ENCODE data around the gene PQBP1.

GRCh38 chrX:48948589-48948988, 50.9 kb downstream of the PQBP1 start:
- TF ChIP-seq, protein P1, sequence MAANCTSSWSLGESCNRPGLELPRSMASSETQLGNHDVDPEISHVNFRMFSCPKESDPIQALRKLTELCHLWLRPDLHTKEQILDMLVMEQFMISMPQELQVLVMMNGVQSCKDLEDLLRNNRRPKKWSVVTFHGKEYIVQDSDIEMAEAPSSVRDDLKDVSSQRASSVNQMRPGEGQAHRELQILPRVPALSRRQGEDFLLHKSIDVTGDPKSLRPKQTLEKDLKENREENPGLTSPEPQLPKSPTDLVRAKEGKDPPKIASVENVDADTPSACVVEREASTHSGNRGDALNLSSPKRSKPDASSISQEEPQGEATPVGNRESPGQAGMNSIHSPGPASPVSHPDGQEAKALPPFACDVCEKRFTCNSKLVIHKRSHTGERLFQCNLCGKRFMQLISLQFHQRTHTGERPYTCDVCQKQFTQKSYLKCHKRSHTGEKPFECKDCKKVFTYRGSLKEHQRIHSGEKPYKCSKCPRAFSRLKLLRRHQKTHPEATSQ (tag by site-specific recombination; IDR thresholded peaks at IDR 0.05): no peak
- no peak for TF ChIP-seq EGR2 (tag by site-specific recombination; IDR thresholded peaks at IDR 0.05; ENCODE audit: low read depth)
- TF ChIP-seq CTCF (tag by site-specific recombination; IDR thresholded peaks at IDR 0.05): no peak
- TF ChIP-seq OSR2 (tag by site-specific recombination; IDR thresholded peaks at IDR 0.05): no peak
- TF ChIP-seq, protein P2, sequence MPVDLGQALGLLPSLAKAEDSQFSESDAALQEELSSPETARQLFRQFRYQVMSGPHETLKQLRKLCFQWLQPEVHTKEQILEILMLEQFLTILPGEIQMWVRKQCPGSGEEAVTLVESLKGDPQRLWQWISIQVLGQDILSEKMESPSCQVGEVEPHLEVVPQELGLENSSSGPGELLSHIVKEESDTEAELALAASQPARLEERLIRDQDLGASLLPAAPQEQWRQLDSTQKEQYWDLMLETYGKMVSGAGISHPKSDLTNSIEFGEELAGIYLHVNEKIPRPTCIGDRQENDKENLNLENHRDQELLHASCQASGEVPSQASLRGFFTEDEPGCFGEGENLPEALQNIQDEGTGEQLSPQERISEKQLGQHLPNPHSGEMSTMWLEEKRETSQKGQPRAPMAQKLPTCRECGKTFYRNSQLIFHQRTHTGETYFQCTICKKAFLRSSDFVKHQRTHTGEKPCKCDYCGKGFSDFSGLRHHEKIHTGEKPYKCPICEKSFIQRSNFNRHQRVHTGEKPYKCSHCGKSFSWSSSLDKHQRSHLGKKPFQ (tag by site-specific recombination; IDR thresholded peaks at IDR 0.05): no peak
- no peak for TF ChIP-seq ZNF350 (tag by site-specific recombination; IDR thresholded peaks at IDR 0.05)
- no peak for TF ChIP-seq ZBTB44 (tag by site-specific recombination; IDR thresholded peaks at IDR 0.05)
- no peak for TF ChIP-seq ZNF248 (tag by site-specific recombination; IDR thresholded peaks at IDR 0.05)
- TF ChIP-seq KLF16 (tag by site-specific recombination; IDR thresholded peaks at IDR 0.05): no peak
- no peak for TF ChIP-seq PBX3 (CRISPR knock-in tag; IDR thresholded peaks at IDR 0.05)
- TF ChIP-seq ZNF292 (tag by site-specific recombination; IDR thresholded peaks at IDR 0.05; ENCODE audit: borderline replicate concordance, low read depth): no peak
- no peak for TF ChIP-seq ZFP3 (tag by site-specific recombination; IDR thresholded peaks at IDR 0.05; ENCODE audit: low read depth)
